HEK293 (cell line): ENCODE results near the gene PIK3R2.

Experiments
- CTCF ChIA-PET: fragments of 350-600 bp; formaldehyde crosslinking; extraction: SDS; loops from one replicate; lab custom pipeline; 2021; ENCODE audit warnings: antibody characterized with exemption; lab: Yijun Ruan, JAX
- POLR2A ChIA-PET: fragments of 300-600 bp; formaldehyde crosslinking; extraction: SDS; loops from one replicate; lab custom pipeline; 2020; ENCODE audit warnings: antibody characterized with exemption, inconsistent platforms; lab: Yijun Ruan, JAX
- H3K27ac ChIP-seq: fragments of 200-500 bp; sonication (Bioruptor generic); 2 replicates; pipeline ENCODE4 v1.5.1; 2014; ENCODE audit warnings: low read depth, low read length, control low read depth, inconsistent platforms; ENCODE audit errors: extremely low read depth
- H3K36me3 ChIP-seq, 2 experiments: fragments of 200-500 bp in 1 of 2; sonication (Bioruptor generic) in 1 of 2; 1 replicate in 1 of 2; 2 replicates in 1 of 2; pipeline ENCODE4 v1.5.1; 2014 to 2017; ENCODE audit warnings: inconsistent platforms in 2 of 2, low read length in 2 of 2; ENCODE audit not compliant: control insufficient read depth in 2 of 2, insufficient read depth in 1 of 2
- H3K4me1 ChIP-seq: fragments of 200-500 bp; sonication (Bioruptor generic); 2 replicates; pipeline ENCODE4 v1.5.1; 2014; ENCODE audit warnings: mild to moderate bottlenecking, low read length, inconsistent platforms; ENCODE audit not compliant: control insufficient read depth, insufficient read depth
- H3K4me3 ChIP-seq: 2 replicates; pipeline ENCODE4 v1.5.1; 2011; ENCODE audit warnings: low read depth, mild to moderate bottlenecking, control low read depth, low read length, moderate library complexity
- H3K9me3 ChIP-seq: fragments of 200-500 bp; sonication (Bioruptor generic); 2 replicates; pipeline ENCODE4 v1.5.1; 2014; ENCODE audit warnings: low read depth, low read length, inconsistent platforms; ENCODE audit not compliant: control insufficient read depth, insufficient read depth
- BCL11A ChIP-seq: fragments of 450-650 bp; formaldehyde crosslinking; IDR thresholded peaks from 2 replicates; pipeline ENCODE4 v1.5.1; 2016; ENCODE audit warnings: low read depth, missing biosample characterization, missing genetic modification characterization
- BCL11B ChIP-seq: fragments of 450-650 bp; formaldehyde crosslinking; IDR thresholded peaks from 2 replicates; pipeline ENCODE4 v1.5.1; 2016; ENCODE audit warnings: low read depth, missing biosample characterization, missing genetic modification characterization
- IKZF3 ChIP-seq: fragments of 450-650 bp; IDR thresholded peaks from 2 replicates; pipeline ENCODE4 v1.5.0; 2018; ENCODE audit warnings: missing biosample characterization, mild to moderate bottlenecking, missing genetic modification characterization, moderate library complexity
- KLF7 ChIP-seq: fragments of 450-650 bp; formaldehyde crosslinking; IDR thresholded peaks from 2 replicates; pipeline ENCODE4 v1.5.1; 2016; ENCODE audit warnings: missing biosample characterization, missing genetic modification characterization, borderline replicate concordance
- PRDM1 ChIP-seq: fragments of 450-650 bp; formaldehyde crosslinking; IDR thresholded peaks from 2 replicates; pipeline ENCODE4; 2016; ENCODE audit warnings: missing biosample characterization, missing genetic modification characterization
- SP3 ChIP-seq: fragments of 450-650 bp; formaldehyde crosslinking; IDR thresholded peaks from 2 replicates; pipeline ENCODE4 v1.5.1; 2016; ENCODE audit warnings: missing biosample characterization, missing genetic modification characterization
- SP7 ChIP-seq: fragments of 450-650 bp; formaldehyde crosslinking; IDR thresholded peaks from 2 replicates; pipeline ENCODE4 v1.5.1; 2016; ENCODE audit warnings: missing biosample characterization, missing genetic modification characterization
- ZBTB7A ChIP-seq: fragments of 450-650 bp; formaldehyde crosslinking; IDR thresholded peaks from 2 replicates; pipeline ENCODE4 v1.5.1; 2016; ENCODE audit warnings: low read depth, missing biosample characterization, missing genetic modification characterization
- ZFHX2 ChIP-seq: fragments of 450-650 bp; formaldehyde crosslinking; conservative IDR thresholded peaks from 2 replicates; pipeline ENCODE4 v1.5.1; 2016; ENCODE audit warnings: missing biosample characterization, missing genetic modification characterization
- ZFP37 ChIP-seq: fragments of 450-650 bp; formaldehyde crosslinking; IDR thresholded peaks from 2 replicates; pipeline ENCODE4 v1.5.1; 2016; ENCODE audit warnings: missing biosample characterization, missing genetic modification characterization
- ZNF398 ChIP-seq: fragments of 450-650 bp; formaldehyde crosslinking; IDR thresholded peaks from 2 replicates; pipeline ENCODE4 v1.5.1; 2017; ENCODE audit warnings: missing biosample characterization, missing genetic modification characterization
- ZNF561 ChIP-seq: fragments of 450-650 bp; IDR thresholded peaks from 2 replicates; pipeline ENCODE4 v1.5.1; 2018; ENCODE audit warnings: missing biosample characterization, missing genetic modification characterization, borderline replicate concordance
- ZNF580 ChIP-seq: fragments of 450-650 bp; formaldehyde crosslinking; IDR thresholded peaks from 2 replicates; pipeline ENCODE4 v1.5.1; 2016; ENCODE audit warnings: missing biosample characterization, missing genetic modification characterization
- ZNF621 ChIP-seq: fragments of 450-650 bp; formaldehyde crosslinking; IDR thresholded peaks from 2 replicates; pipeline ENCODE4 v1.5.1; 2017; ENCODE audit warnings: missing biosample characterization, missing genetic modification characterization
- ZNF704 ChIP-seq: fragments of 450-650 bp; formaldehyde crosslinking; IDR thresholded peaks from 2 replicates; pipeline ENCODE4 v1.5.1; 2016; ENCODE audit warnings: missing biosample characterization, missing genetic modification characterization
- ZNF707 ChIP-seq: fragments of 450-650 bp; formaldehyde crosslinking; IDR thresholded peaks from 2 replicates; pipeline ENCODE4 v1.5.1; 2016; ENCODE audit warnings: missing biosample characterization, missing genetic modification characterization
- ZNF76 ChIP-seq: fragments of 450-650 bp; formaldehyde crosslinking; IDR thresholded peaks from 2 replicates; pipeline ENCODE4; 2016; ENCODE audit warnings: low read depth, missing biosample characterization, missing genetic modification characterization, borderline replicate concordance
- ZNF768 ChIP-seq: fragments of 450-650 bp; formaldehyde crosslinking; IDR thresholded peaks from 2 replicates; pipeline ENCODE4 v1.5.1; 2018; ENCODE audit warnings: missing biosample characterization, mild to moderate bottlenecking, missing genetic modification characterization
- ZNF776 ChIP-seq: fragments of 450-650 bp; formaldehyde crosslinking; IDR thresholded peaks from 2 replicates; pipeline ENCODE4 v1.5.0; 2017; ENCODE audit warnings: missing biosample characterization, missing genetic modification characterization, borderline replicate concordance
- ZSCAN30 ChIP-seq: fragments of 450-650 bp; IDR thresholded peaks from 2 replicates; pipeline ENCODE4 v1.5.1; 2018; ENCODE audit warnings: missing biosample characterization, mild to moderate bottlenecking, missing genetic modification characterization, moderate library complexity
- ZXDB ChIP-seq: fragments of 450-650 bp; formaldehyde crosslinking; IDR thresholded peaks from 2 replicates; pipeline ENCODE4 v1.5.1; 2016; ENCODE audit warnings: missing biosample characterization, missing genetic modification characterization
- TF ChIP-seq, protein P1 (sequence below): sonication (generic); formaldehyde crosslinking; IDR thresholded peaks from 2 replicates; pipeline ENCODE4 v1.8.1; 2022; ENCODE audit warnings: mild to moderate bottlenecking, moderate library complexity, missing genetic modification reagents
- TF ChIP-seq, protein P2 (sequence below): fragments of 450-650 bp; formaldehyde crosslinking; IDR thresholded peaks from 2 replicates; pipeline ENCODE4 v1.5.1; 2016; ENCODE audit warnings: missing biosample characterization, missing genetic modification characterization, low read depth

The PIK3R2 gene

DNA sequence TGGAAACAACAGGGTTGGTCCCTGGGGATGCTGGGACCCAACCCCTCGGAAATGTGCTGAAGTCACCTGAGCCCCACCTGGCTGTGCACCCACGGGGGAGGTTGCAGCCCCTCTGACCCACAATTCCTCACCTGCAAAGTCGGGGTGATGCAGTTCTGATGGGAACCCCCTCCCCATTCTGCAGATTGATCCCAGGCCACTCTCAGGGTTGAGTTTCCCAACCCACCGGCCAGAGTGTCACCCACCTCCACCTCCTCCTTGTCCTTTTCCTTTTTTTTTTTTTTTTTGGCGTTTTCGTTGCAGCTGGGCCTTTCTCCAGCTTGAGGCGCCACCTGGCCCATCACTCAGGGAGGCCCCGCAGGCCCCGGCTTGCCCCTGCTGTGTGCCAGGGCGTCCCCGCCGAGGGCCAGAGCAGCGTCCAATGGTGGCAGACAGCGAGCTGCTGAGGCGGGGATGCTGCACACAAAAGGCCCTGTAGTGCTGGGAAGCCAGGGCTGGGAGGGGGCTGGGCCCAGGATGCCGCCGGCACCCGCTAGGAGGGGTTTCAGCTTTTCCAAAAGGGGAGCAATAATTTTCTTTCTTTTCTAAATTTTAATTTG is 4.6 kb downstream of the PIK3R2 start (continued):
- TF ChIP-seq KLF7 (tag by site-specific recombination), result peak; percentile 67; the same call in 1 of the 2 replicates
- TF ChIP-seq IKZF3, result 0 out of 2 replicates have a peak, but pooled peaks have one; percentile 50
- peak; percentile 78 for TF ChIP-seq ZNF76 (tag by site-specific recombination)
- TF ChIP-seq ZSCAN30, result 0 out of 2 replicates have a peak, but pooled peaks have one; percentile 24
- no peak for TF ChIP-seq ZNF704 (tag by site-specific recombination)
- peak; percentile 37; the same call in 1 of the 2 replicates for TF ChIP-seq ZNF398 (tag by site-specific recombination)
- TF ChIP-seq ZNF776 (tag by site-specific recombination), result no peak
- peak; percentile 32; the same call in 1 of the 2 replicates for TF ChIP-seq ZFHX2 (tag by site-specific recombination)
- TF ChIP-seq, protein P1, sequence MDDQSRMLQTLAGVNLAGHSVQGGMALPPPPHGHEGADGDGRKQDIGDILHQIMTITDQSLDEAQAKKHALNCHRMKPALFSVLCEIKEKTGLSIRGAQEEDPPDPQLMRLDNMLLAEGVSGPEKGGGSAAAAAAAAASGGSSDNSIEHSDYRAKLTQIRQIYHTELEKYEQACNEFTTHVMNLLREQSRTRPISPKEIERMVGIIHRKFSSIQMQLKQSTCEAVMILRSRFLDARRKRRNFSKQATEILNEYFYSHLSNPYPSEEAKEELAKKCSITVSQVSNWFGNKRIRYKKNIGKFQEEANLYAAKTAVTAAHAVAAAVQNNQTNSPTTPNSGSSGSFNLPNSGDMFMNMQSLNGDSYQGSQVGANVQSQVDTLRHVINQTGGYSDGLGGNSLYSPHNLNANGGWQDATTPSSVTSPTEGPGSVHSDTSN (CRISPR knock-in tag), result no peak
- 0 out of 2 replicates have a peak, but pooled peaks have one; percentile 27 for TF ChIP-seq ZNF561
- TF ChIP-seq ZNF707, result no peak
- peak; percentile 37; the same call in 1 of the 2 replicates for TF ChIP-seq SP7
- TF ChIP-seq SP3 (tag by site-specific recombination), result peak; percentile 1
- TF ChIP-seq, protein P2, sequence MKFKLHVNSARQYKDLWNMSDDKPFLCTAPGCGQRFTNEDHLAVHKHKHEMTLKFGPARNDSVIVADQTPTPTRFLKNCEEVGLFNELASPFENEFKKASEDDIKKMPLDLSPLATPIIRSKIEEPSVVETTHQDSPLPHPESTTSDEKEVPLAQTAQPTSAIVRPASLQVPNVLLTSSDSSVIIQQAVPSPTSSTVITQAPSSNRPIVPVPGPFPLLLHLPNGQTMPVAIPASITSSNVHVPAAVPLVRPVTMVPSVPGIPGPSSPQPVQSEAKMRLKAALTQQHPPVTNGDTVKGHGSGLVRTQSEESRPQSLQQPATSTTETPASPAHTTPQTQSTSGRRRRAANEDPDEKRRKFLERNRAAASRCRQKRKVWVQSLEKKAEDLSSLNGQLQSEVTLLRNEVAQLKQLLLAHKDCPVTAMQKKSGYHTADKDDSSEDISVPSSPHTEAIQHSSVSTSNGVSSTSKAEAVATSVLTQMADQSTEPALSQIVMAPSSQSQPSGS (tag by site-specific recombination), result 0 out of 2 replicates have a peak, but pooled peaks have one; percentile 2
- TF ChIP-seq ZXDB, result peak; percentile 100
- TF ChIP-seq ZBTB7A (tag by site-specific recombination), result peak; percentile 34; the same call in 1 of the 2 replicates
- 0 out of 2 replicates have a peak, but pooled peaks have one; percentile 19 for TF ChIP-seq BCL11A (tag by site-specific recombination)
- TF ChIP-seq ZNF621 (tag by site-specific recombination), result no peak
- peak; percentile 82 for TF ChIP-seq PRDM1
- 0 out of 2 replicates have a peak, but pooled peaks have one; percentile 8 for TF ChIP-seq ZFP37 (tag by site-specific recombination)

DNA sequence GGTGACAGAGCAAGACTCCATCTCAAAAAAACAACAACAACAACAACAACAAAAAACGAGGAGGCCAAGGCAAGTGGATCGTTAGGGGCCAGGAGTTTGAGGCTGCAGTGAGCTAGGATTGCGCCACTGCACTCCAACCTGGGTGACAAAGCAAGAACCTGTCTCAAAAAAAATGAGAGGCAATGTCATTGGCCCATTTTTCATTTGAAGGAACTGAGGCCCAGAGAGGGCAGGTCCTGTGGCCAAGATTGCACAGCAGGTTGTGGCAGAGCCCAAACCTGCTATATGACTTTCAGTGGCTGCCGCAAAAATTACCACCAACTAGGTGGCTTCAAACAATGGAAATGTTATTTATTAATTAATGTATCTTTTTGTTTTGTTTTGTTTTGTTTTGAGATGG is 5.5 kb downstream of the PIK3R2 start:
- peaks cover 3 to 45% of the 10 kb centered on the region in 2 experiments; a peak in 2 of 3 replicates for H3K36me3 ChIP-seq
- POLR2A ChIA-PET, result interaction anchor here (0.7 kb wide), 1 partner anchor 637 kb away, joined by 3 read pairs; no protein-coding TSS in a partner anchor
- no peak for TF ChIP-seq BCL11B
- peak; percentile 96; the same call in 1 of the 2 replicates for TF ChIP-seq ZNF768
- peak; percentile 64; the same call in 1 of the 2 replicates for TF ChIP-seq ZNF580 (tag by site-specific recombination)
- CTCF ChIA-PET, result interaction anchor here (0.6 to 1.4 kb wide), 5 partner anchors 10 to 53 kb away, joined by 3 to 6 read pairs (median 3); no protein-coding TSS in a partner anchor
- no peaks in the 10 kb centered on the region for H3K9me3 ChIP-seq
- H3K27ac ChIP-seq, result peak overlapping the region; percentile 85; the same call in 1 of the 2 replicates
- H3K4me3 ChIP-seq, result no peak overlapping the region
- peaks cover 12% of the 10 kb centered on the region for H3K4me1 ChIP-seq
